Gastroesophageal sphincter (tissue), 3 donors: ENCODE data around the gene PTDSS2.

Experiments
- EP300 ChIP-seq: sonication (generic); formaldehyde crosslinking; IDR thresholded peaks from one replicate; pipeline ENCODE4 v1.6.1; 2017; ENCODE audit warnings: antibody characterized with exemption, mild to moderate bottlenecking
- POLR2A ChIP-seq, 2 donors: fragments of 450-650 bp; IDR thresholded peaks; one replicate each; pipeline ENCODE4 v1.6.1; 2017; ENCODE audit warnings: antibody characterized with exemption in 2 of 2, mild to moderate bottlenecking in 2 of 2, moderate library complexity in 1 of 2
- POLR2AphosphoS5 ChIP-seq: sonication (generic); formaldehyde crosslinking; IDR thresholded peaks from one replicate; pipeline ENCODE4 v1.6.1; 2017; ENCODE audit warnings: antibody characterized with exemption
- TF ChIP-seq, protein P1 (sequence below), 4 experiments: fragments of 200-600 bp in 2 of 4; fragments of 450-650 bp in 2 of 4; sonication (generic) in 1 of 4; IDR thresholded peaks; one replicate each; pipeline ENCODE4 v1.5.1; 2017 to 2019; ENCODE audit warnings: antibody characterized with exemption in 4 of 4, mild to moderate bottlenecking in 2 of 4, moderate library complexity in 2 of 4

GRCh38 chr11:443542-444199, 6.4 kb upstream of the PTDSS2 start:
- TF ChIP-seq POLR2A (IDR thresholded peaks at IDR 0.05) (no peak), EP300 (no peak), POLR2AphosphoS5 (no peak)
- TF ChIP-seq, protein P1, sequence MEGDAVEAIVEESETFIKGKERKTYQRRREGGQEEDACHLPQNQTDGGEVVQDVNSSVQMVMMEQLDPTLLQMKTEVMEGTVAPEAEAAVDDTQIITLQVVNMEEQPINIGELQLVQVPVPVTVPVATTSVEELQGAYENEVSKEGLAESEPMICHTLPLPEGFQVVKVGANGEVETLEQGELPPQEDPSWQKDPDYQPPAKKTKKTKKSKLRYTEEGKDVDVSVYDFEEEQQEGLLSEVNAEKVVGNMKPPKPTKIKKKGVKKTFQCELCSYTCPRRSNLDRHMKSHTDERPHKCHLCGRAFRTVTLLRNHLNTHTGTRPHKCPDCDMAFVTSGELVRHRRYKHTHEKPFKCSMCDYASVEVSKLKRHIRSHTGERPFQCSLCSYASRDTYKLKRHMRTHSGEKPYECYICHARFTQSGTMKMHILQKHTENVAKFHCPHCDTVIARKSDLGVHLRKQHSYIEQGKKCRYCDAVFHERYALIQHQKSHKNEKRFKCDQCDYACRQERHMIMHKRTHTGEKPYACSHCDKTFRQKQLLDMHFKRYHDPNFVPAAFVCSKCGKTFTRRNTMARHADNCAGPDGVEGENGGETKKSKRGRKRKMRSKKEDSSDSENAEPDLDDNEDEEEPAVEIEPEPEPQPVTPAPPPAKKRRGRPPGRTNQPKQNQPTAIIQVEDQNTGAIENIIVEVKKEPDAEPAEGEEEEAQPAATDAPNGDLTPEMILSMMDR (IDR thresholded peaks at IDR 0.05) = no peak
